Activated gamma-delta T cell treated with Interleukin-2 at 50 U/mL for 16 hours (primary cell): ENCODE results near the gene NUP98.

ENCODE experiments used
- DNase-seq: peaks from one replicate; pipeline ENCODE4 v3.0.0-alpha.2; 2020

Gene NUP98

DNA sequence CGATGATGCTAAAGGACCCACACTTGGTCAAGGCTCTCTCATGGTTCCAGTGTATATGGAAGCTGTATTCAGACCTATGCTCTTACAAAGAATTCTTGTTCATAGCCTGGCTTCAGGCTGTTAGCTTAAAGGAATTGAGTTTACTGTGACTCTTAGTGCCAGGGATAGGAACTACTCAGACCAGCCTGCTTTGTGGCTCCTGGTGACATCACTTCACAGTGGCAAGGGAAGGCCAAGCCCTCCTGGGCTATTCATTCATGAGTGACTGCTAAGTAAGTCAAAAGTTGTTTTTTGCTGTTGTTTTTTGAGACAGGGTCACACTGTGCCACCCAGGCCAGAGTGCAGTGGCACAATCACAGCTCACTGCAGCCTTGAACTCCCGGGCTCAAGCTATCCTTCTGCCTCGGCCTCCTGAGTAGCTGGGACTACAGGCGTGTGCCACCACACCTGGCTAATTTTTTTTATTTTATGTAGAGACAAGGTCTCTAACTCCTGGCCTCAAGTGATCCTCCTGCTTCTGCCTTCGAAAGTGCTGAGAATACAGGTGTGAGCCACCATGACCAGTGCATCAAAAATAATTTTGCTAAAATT is 165.2 kb downstream of the NUP98 start:
- no peak for DNase-seq

GRCh38 chr11:3631331-3631730 is 166.0 kb downstream of the NUP98 start:
- DNase-seq, result no peak

GRCh38 chr11:3627291-3627690 is 170.1 kb downstream of the NUP98 start:
- DNase-seq, result no peak

- DNase-seq, result no peak
Measured at GRCh38 chr11:3626250-3626960, 170.9 kb downstream of the NUP98 start.
